ENCODE results near the gene NCAPH2.

- no peak for TF ChIP-seq EP300 (IDR thresholded peaks at IDR 0.05; ENCODE audit: low read depth)
- peak; percentile 24 for TF ChIP-seq POLR2A (IDR thresholded peaks at IDR 0.05)
- no peak for TF ChIP-seq CTCF (IDR thresholded peaks at IDR 0.05)
Measured at GRCh38 chr22:50548040-50548920, 40.3 kb downstream of the NCAPH2 start.
